ENCODE data around the gene MFNG. TPM values are rescaled to one million over a fixed set of nuclear protein-coding genes. Genes with fewer than 3 reads are reported as not detected.

The MFNG gene
- total RNA-seq, 1 donor from 2014 or later = 5.3 TPM

Other genes with a start within 250 kb of the MFNG start
- gene RAC2, start 242.1 kb downstream of the MFNG start, total RNA-seq = 5.1 TPM
- 8.0 TPM for gene CYTH4, start 203.9 kb downstream of the MFNG start, total RNA-seq
- 0.03 TPM for gene ELFN2, start 58.9 kb downstream of the MFNG start, total RNA-seq
- 6.0 TPM for gene CARD10, start 33.0 kb upstream of the MFNG start, total RNA-seq
- gene CDC42EP1, start 74.1 kb upstream of the MFNG start, total RNA-seq = 18.8 TPM
- gene LGALS2, start 93.7 kb upstream of the MFNG start, total RNA-seq = not detected
- 32.5 TPM for gene GGA1, start 122.5 kb upstream of the MFNG start, total RNA-seq
- gene SH3BP1, start 153.3 kb upstream of the MFNG start, total RNA-seq = 2.3 TPM
- 24.1 TPM for gene PDXP, start 172.3 kb upstream of the MFNG start, total RNA-seq
- gene LGALS1, start 189.3 kb upstream of the MFNG start, total RNA-seq = 1,015 TPM
- gene NOL12, start 200.0 kb upstream of the MFNG start, total RNA-seq = 15.2 TPM
- gene TRIOBP, start 210.7 kb upstream of the MFNG start, total RNA-seq = 115 TPM